Measurements from ENCODE around the gene STEAP2.

DNA sequence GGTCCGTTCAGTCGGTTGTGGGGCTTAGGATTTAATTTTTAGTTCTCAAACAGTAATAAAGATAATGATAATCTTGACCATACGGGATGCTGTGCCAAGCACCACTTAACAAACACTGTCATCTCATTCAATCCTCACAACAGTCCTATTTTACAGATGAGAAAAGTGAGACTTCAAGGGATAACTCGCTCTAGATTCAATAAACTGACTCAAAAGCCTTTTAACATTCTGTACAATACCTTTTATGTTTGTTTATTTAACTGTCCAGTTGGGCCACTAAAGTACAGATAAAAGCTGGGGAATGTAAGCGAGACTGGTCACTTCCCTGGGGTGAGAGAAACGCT is 33.0 kb downstream of the STEAP2 start:
- TF ChIP-seq CTCF (IDR thresholded peaks at IDR 0.05 in 2 of 3, conservative IDR thresholded peaks at IDR 0.05 in 1 of 3; ENCODE audit: borderline replicate concordance in 1 of 3, insufficient read depth in 1 of 3, low read depth in 2 of 3, low read length in 2 of 3) (no peak), SIN3A (IDR thresholded peaks at IDR 0.05; ENCODE audit: low read depth) (no peak), CEBPB (IDR thresholded peaks at IDR 0.05; ENCODE audit: low read depth) (no peak), POLR2AphosphoS5 (IDR thresholded peaks at IDR 0.05; ENCODE audit: low read depth, low read length) (no peak), SRF (IDR thresholded peaks at IDR 0.05; ENCODE audit: low read depth) (no peak), POLR2A (IDR thresholded peaks at IDR 0.05; ENCODE audit: borderline replicate concordance, extremely low read depth, insufficient read depth, insufficient read length) (no peak), JUND (IDR thresholded peaks at IDR 0.05) (no peak), SP1 (IDR thresholded peaks at IDR 0.05; ENCODE audit: low read depth) (no peak)

Data from HCT116 (cell line).